ENCODE data around the gene PTPRG.

Gene PTPRG

GRCh38 chr3:61664105-61664482 is 102.7 kb downstream of the PTPRG start:
- no peak for DNase-seq

- no peak for DNase-seq
Observed at GRCh38 chr3:61665121-61665520, 103.8 kb downstream of the PTPRG start.

- no peak for DNase-seq
Observed at GRCh38 chr3:61665987-61666386, 104.6 kb downstream of the PTPRG start.

- DNase-seq = no peak
Observed at GRCh38 chr3:61666615-61667330, 105.4 kb downstream of the PTPRG start.

GRCh38 chr3:61667383-61667782 is 106.0 kb downstream of the PTPRG start:
- DNase-seq = no peak

GRCh38 chr3:61667814-61668213 is 106.4 kb downstream of the PTPRG start:
- no peak for DNase-seq

GRCh38 chr3:61668317-61668864 is 107.0 kb downstream of the PTPRG start:
- DNase-seq = no peak

- DNase-seq = no peak
Observed at GRCh38 chr3:61669203-61669602, 107.8 kb downstream of the PTPRG start.

- DNase-seq = no peak
Observed at GRCh38 chr3:61669668-61670299, 108.4 kb downstream of the PTPRG start.

- DNase-seq = no peak
Observed at GRCh38 chr3:61673651-61674050, 112.3 kb downstream of the PTPRG start.

- no peak for DNase-seq
Observed at GRCh38 chr3:61674596-61674995, 113.2 kb downstream of the PTPRG start.

GRCh38 chr3:61679026-61679425 is 117.7 kb downstream of the PTPRG start:
- DNase-seq = no peak

- DNase-seq = no peak
Observed at GRCh38 chr3:61680617-61681016, 119.2 kb downstream of the PTPRG start.

- no peak for DNase-seq
Observed at GRCh38 chr3:61681636-61682035, 120.3 kb downstream of the PTPRG start.

GRCh38 chr3:61682671-61683548 is 121.5 kb downstream of the PTPRG start:
- no peak for DNase-seq

- DNase-seq = no peak
Observed at GRCh38 chr3:61683549-61684236, 122.3 kb downstream of the PTPRG start.

- DNase-seq = no peak
Observed at GRCh38 chr3:61684386-61684785, 123.0 kb downstream of the PTPRG start.

- DNase-seq = no peak
Observed at GRCh38 chr3:61685755-61686154, 124.4 kb downstream of the PTPRG start.

- no peak for DNase-seq
Observed at GRCh38 chr3:61686228-61686648, 124.9 kb downstream of the PTPRG start.

GRCh38 chr3:61687206-61687605 is 125.8 kb downstream of the PTPRG start:
- DNase-seq = no peak

GRCh38 chr3:61687663-61688306 is 126.4 kb downstream of the PTPRG start:
- no peak for DNase-seq

- no peak for DNase-seq
Observed at GRCh38 chr3:61688307-61688984, 127.1 kb downstream of the PTPRG start.
